ENCODE results near the gene ATP8B4. TPM values are rescaled to one million over a fixed set of nuclear protein-coding genes. Genes with fewer than 3 reads are reported as not detected.

ATP8B4 gene
- total and polyA plus RNA-seq, 2 donors (not counting 3 experiments of a cell fraction or from before 2014, with no cell fraction given), result not detected

GRCh38 chr15:49881866-49882265 lies 237.2 kb downstream of the ATP8B4 start:
- Histone ChIP-seq H3K4me2 (ENCODE audit: insufficient read depth, low read length) (no peak overlapping the region), H3K9me1 (replicated peaks; ENCODE audit: control insufficient read depth, extremely low read depth, insufficient read depth, low read length) (no peaks in the 10 kb centered on the region), H3K4me3 (replicated peaks in 1 of 3; ENCODE audit: insufficient read depth in 1 of 3, low read depth in 1 of 3, low read length in 3 of 3) (no peak overlapping the region), H3K36me3 (ENCODE audit: control insufficient read depth in 2 of 2, extremely low read depth in 1 of 2, insufficient read depth in 2 of 2, low read length in 2 of 2) (no peaks in the 10 kb centered on the region), H3K27me3 (ENCODE audit: control insufficient read depth in 2 of 2, insufficient read depth in 2 of 2, low read length in 2 of 2) (no peaks in the 10 kb centered on the region), H2AFZ (ENCODE audit: low read depth, low read length) (no peak overlapping the region), H3K9ac (replicated peaks; ENCODE audit: extremely low read depth, insufficient read depth, low read length) (no peak overlapping the region), H4K20me1 (replicated peaks; ENCODE audit: control insufficient read depth, extremely low read depth, insufficient read depth, low read length) (no peaks in the 10 kb centered on the region), H3K9me3 (replicated peaks; ENCODE audit: control insufficient read depth, insufficient read depth, low read length) (no peaks in the 10 kb centered on the region), H3K27ac (ENCODE audit: insufficient read depth, low read depth, low read length) (no peak overlapping the region), H3K4me1 (ENCODE audit: control insufficient read depth, extremely low read depth, insufficient read depth, low read length) (no peaks in the 10 kb centered on the region), H3K79me2 (ENCODE audit: control insufficient read depth, insufficient read depth, low read length) (no peaks in the 10 kb centered on the region)
- ChIA-PET POLR2A (no interaction called here), CTCF (no interaction called here)
- dilution Hi-C loops (cut with MboI; ENCODE audit: extremely low pct_ligation_motif_present, low sequenced_read_pairs), result no loop called here
- DNase-seq (ENCODE audit: low read depth, low spot score) (no peak), FAIRE-seq (no peak)
- TF ChIP-seq JUN (IDR thresholded peaks at IDR 0.05; ENCODE audit: borderline replicate concordance, insufficient read depth, insufficient read length, low read depth) (no peak), POLR2AphosphoS5 (IDR thresholded peaks at IDR 0.05; ENCODE audit: insufficient read depth, low read depth, low read length) (no peak), EZH2 (IDR thresholded peaks at IDR 0.05; ENCODE audit: borderline replicate concordance, low read depth, low read length, severe bottlenecking) (no peak), MAX (IDR thresholded peaks at IDR 0.05; ENCODE audit: insufficient read depth, insufficient read length) (no peak), POLR2A (IDR thresholded peaks at IDR 0.05; ENCODE audit: low read depth, low read length) (no peak), CTCF (IDR thresholded peaks at IDR 0.05; ENCODE audit: extremely low read depth in 1 of 2, insufficient read depth in 1 of 2, low read depth in 1 of 2, low read length in 2 of 2) (no peak), GATA2 (IDR thresholded peaks at IDR 0.05; ENCODE audit: insufficient read depth, insufficient read length, low read depth, low read length) (no peak), MYC (IDR thresholded peaks at IDR 0.05; ENCODE audit: low read depth, low read length) (no peak), FOS (IDR thresholded peaks at IDR 0.05; ENCODE audit: borderline replicate concordance, insufficient read depth, low read length) (no peak)
- BruUV-seq (replicated peaks), result no TSS peak
- intact Hi-C loops (cut with micrococcal nuclease), result no loop called here

Measured in endothelial cell of umbilical vein (primary cell).